ENCODE data around the gene INSYN2B. TPM values are rescaled to one million over a fixed set of nuclear protein-coding genes. Genes with fewer than 3 reads are reported as not detected.
A peak's percentile ranks its signal among the peaks of the same experiment; 100 is the strongest.

The INSYN2B gene
- total RNA-seq, 1 experiment from 2014 or later = 1.5 TPM

DNA sequence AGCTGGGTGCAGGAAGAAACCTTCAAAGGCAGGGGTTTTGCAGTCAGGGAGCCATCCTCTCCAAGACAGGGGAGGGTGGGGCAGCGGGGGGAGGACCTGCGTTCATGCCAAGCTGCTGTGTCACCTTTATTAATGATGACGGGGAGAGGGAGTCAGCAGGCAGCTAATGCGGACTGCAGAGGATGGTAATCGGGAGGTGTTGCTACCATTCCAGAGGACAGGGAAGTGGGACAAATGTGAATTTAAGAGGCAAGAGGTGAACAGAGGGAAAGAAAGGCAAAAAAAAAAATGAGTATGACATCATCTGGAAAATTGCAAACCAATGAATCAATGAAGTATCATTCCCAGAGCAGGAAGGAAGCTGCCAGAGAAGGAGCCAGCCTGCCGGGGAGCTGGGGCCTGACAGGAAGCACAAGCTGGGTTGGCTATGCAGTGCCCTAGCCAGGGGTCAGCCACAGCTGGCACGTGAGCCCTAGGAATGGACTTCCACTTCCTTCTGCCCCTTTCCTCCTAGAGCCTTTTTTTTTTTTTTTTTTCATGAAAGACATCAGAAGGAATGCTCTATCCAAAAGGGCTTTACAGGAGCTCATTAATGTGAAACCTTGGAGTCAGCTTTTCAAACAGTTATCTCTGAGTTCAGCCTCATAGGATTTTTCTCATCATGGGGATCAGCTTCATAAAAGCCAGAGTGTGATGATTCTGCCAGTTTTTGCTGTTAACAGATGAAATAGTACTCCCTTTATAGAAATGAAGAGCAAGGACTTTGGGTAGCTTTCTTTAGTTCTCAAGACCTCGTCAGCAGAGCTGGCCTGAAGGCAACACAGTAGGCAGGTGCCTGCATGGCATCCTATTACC, 9.2 kb downstream of the INSYN2B start:
- no peaks in the 10 kb centered on the region for H4K20me1 ChIP-seq (ENCODE audit: low read length)
- ChIA-PET POLR2A (ENCODE audit: unreplicated experiment) (interaction anchor here (0.6 to 1.0 kb wide), 3 partner anchors 18 to 25 kb away, joined by 4 to 6 read pairs (median 5); no protein-coding TSS in a partner anchor), CTCF (interaction anchor here (0.6 to 1.8 kb wide), 4 partner anchors 9 to 875 kb away, joined by 3 to 8 read pairs (median 4); partner anchors contain the start of gene INSYN2B)
- H3K27ac ChIP-seq (ENCODE audit: low read length) = peak overlapping the region; percentile 83
- H3K9ac ChIP-seq (ENCODE audit: low read length) = peak overlapping the region; percentile 43
- H3K27me3 ChIP-seq (ENCODE audit: low read length) = no peaks in the 10 kb centered on the region
- peak overlapping the region; percentile 47 for H3K4me2 ChIP-seq (ENCODE audit: low read length)
- no peaks in the 10 kb centered on the region for H3K9me2 ChIP-seq (replicated peaks; ENCODE audit: low read length)
- intact Hi-C loops (cut with micrococcal nuclease) = loop anchor here (2.0 kb wide), 1 partner anchor 24 kb away; no protein-coding TSS in a partner anchor
- DNase-seq = peak; percentile 91
- H3K4me1 ChIP-seq (ENCODE audit: insufficient read depth, low read length) = peaks cover 34% of the 10 kb centered on the region
- no peak overlapping the region for H2AFZ ChIP-seq (ENCODE audit: low read length)
- H3K9me3 ChIP-seq (ENCODE audit: low read length) = no peaks in the 10 kb centered on the region
- no peaks in the 10 kb centered on the region for H3K36me3 ChIP-seq (ENCODE audit: low read depth, low read length)
- peak; percentile 91 for ATAC-seq
- H3F3A ChIP-seq (ENCODE audit: low read length, unreplicated experiment) = peaks cover 3% of the 10 kb centered on the region
- H3K79me2 ChIP-seq (ENCODE audit: low read length) = peaks cover 9% of the 10 kb centered on the region; the same call in 1 of the 2 replicates
- TSS peak; percentile 94 for BruUV-seq (replicated peaks)
- H3K4me3 ChIP-seq (ENCODE audit: low read length) = no peak overlapping the region
- TF ChIP-seq EZH2phosphoT487 (IDR thresholded peaks at IDR 0.05; ENCODE audit: borderline replicate concordance, low read length) = no peak
- TF ChIP-seq, protein P1, sequence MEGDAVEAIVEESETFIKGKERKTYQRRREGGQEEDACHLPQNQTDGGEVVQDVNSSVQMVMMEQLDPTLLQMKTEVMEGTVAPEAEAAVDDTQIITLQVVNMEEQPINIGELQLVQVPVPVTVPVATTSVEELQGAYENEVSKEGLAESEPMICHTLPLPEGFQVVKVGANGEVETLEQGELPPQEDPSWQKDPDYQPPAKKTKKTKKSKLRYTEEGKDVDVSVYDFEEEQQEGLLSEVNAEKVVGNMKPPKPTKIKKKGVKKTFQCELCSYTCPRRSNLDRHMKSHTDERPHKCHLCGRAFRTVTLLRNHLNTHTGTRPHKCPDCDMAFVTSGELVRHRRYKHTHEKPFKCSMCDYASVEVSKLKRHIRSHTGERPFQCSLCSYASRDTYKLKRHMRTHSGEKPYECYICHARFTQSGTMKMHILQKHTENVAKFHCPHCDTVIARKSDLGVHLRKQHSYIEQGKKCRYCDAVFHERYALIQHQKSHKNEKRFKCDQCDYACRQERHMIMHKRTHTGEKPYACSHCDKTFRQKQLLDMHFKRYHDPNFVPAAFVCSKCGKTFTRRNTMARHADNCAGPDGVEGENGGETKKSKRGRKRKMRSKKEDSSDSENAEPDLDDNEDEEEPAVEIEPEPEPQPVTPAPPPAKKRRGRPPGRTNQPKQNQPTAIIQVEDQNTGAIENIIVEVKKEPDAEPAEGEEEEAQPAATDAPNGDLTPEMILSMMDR (conservative IDR thresholded peaks at IDR 0.05; ENCODE audit: low read depth, low read length) = no peak
- no peak for TF ChIP-seq EZH2 (IDR thresholded peaks at IDR 0.05; ENCODE audit: low read length, unreplicated experiment)

DNA sequence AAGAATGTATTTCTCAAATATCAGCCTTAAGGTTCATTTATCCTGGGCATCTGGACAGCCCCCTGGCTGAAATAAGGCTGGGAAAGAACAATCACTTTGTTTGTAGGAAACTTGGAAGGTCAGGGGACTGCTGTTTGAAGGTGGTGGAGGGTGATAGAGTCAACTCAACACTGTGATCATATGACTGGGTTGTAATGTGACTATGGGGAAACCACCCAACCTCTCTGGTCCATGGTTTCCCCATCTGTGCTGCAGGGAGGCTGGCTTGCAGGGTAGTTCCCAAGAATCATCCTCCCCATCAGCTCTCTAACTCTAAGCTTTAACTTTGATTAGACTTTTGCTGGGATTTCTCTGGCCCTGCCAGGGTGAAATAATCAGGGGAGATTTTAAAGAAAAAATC, 10.0 kb downstream of the INSYN2B start:
- H3K9me2 ChIP-seq (replicated peaks; ENCODE audit: low read length) = no peaks in the 10 kb centered on the region
- BruUV-seq (replicated peaks) = no TSS peak
- DNase-seq (no peak), ATAC-seq (no peak; the same call in 1 of the 2 replicates)
- intact Hi-C loops (cut with micrococcal nuclease) = loop anchor here (2.0 kb wide), 1 partner anchor 24 kb away; no protein-coding TSS in a partner anchor
- H4K20me1 ChIP-seq (ENCODE audit: low read length) = no peaks in the 10 kb centered on the region
- H3K36me3 ChIP-seq (ENCODE audit: low read depth, low read length) = no peaks in the 10 kb centered on the region
- H2AFZ ChIP-seq (ENCODE audit: low read length) = no peak overlapping the region
- POLR2A ChIA-PET (ENCODE audit: unreplicated experiment) = interaction anchor here (0.6 kb wide), 1 partner anchor 23 kb away, joined by 6 read pairs; no protein-coding TSS in a partner anchor
- H3K9ac ChIP-seq (ENCODE audit: low read length) = peak overlapping the region; percentile 43
- no peaks in the 10 kb centered on the region for H3K27me3 ChIP-seq (ENCODE audit: low read length)
- peak overlapping the region; percentile 47 for H3K4me2 ChIP-seq (ENCODE audit: low read length)
- H3K79me2 ChIP-seq (ENCODE audit: low read length) = peaks cover 7% of the 10 kb centered on the region; the same call in 1 of the 2 replicates
- no peak overlapping the region for H3K4me3 ChIP-seq (ENCODE audit: low read length)
- peaks cover 3% of the 10 kb centered on the region for H3F3A ChIP-seq (ENCODE audit: low read length, unreplicated experiment)
- peak overlapping the region; percentile 83 for H3K27ac ChIP-seq (ENCODE audit: low read length)
- H3K4me1 ChIP-seq (ENCODE audit: insufficient read depth, low read length) = peaks cover 29% of the 10 kb centered on the region
- CTCF ChIA-PET = interaction anchor here (0.6 to 1.8 kb wide), 2 partner anchors 10 to 378 kb away, joined by 4 to 8 read pairs; partner anchors contain the start of gene INSYN2B
- no peaks in the 10 kb centered on the region for H3K9me3 ChIP-seq (ENCODE audit: low read length)
- TF ChIP-seq EZH2phosphoT487 (IDR thresholded peaks at IDR 0.05; ENCODE audit: borderline replicate concordance, low read length) (no peak), EZH2 (IDR thresholded peaks at IDR 0.05; ENCODE audit: low read length, unreplicated experiment) (no peak)
- TF ChIP-seq, protein P1 (conservative IDR thresholded peaks at IDR 0.05; ENCODE audit: low read depth, low read length) = no peak
